Testis (tissue), 3 donors: ENCODE measurements around the gene CCR3. TPM values are rescaled to one million over a fixed set of nuclear protein-coding genes. Genes with fewer than 3 reads are reported as not detected.

Source experiments
- DNase-seq: peaks from one replicate; pipeline ENCODE4 v3.0.0-alpha.2; 2019
- H3K27ac ChIP-seq, 2 donors: fragments of 200-600 bp; sonication (generic); one replicate each; pipeline ENCODE4 v1.5.1; 2019
- H3K27me3 ChIP-seq: fragments of 200-600 bp; sonication (generic); one replicate; pipeline ENCODE4 v1.5.1; 2019
- H3K36me3 ChIP-seq: fragments of 200-600 bp; sonication (generic); one replicate; pipeline ENCODE4 v1.5.1; 2017; ENCODE audit warnings: low read depth; ENCODE audit errors: missing control alignments
- H3K4me1 ChIP-seq: fragments of 200-600 bp; sonication (generic); one replicate; pipeline ENCODE4 v1.5.1; 2019
- H3K4me3 ChIP-seq, 2 donors: fragments of 200-600 bp; sonication (generic); one replicate each; pipeline ENCODE4 v1.5.1; 2017 to 2019
- H3K9me3 ChIP-seq: fragments of 200-600 bp; sonication (generic); one replicate; pipeline ENCODE4 v1.5.1; 2017
- CTCF ChIP-seq, 3 experiments: fragments of 450-650 bp in 2 of 3; fragments of 200-600 bp in 1 of 3; sonication (generic) in 1 of 3; IDR thresholded peaks; one replicate each; pipeline ENCODE4 v1.5.1; 2016 to 2019; ENCODE audit warnings: antibody characterized with exemption in 3 of 3, mild to moderate bottlenecking in 2 of 3, moderate library complexity in 1 of 3
- POLR2A ChIP-seq: fragments of 450-650 bp; IDR thresholded peaks from one replicate; pipeline ENCODE4 v1.6.1; 2017; ENCODE audit warnings: antibody characterized with exemption, mild to moderate bottlenecking, moderate library complexity
- WGBS, 2 donors: methylation state at CpG; one replicate each; pipeline ENCODE4 v1.1.5; 2018; 5-methylcytosine and 5-hydroxymethylcytosine counted together
- intact Hi-C: fragments of 100-400 bp; cut with DNase I; formaldehyde crosslinking; loops from one replicate; pipeline ENCODE4 v1.15.1; 2023; ENCODE audit warnings: low total_unique reads
- polyA plus RNA-seq: library from polyadenylated mRNA; stranded (reverse); fragments of 350-450 nt; fragmentation: Illumina TruSeq; extraction: RNeasy Lipid Tissue Mini Kit (QIAGEN cat#74804); gene quantifications from one replicate; pipeline ENCODE4 v1.2.3, GENCODE V29; 2014; ENCODE audit warnings: low read depth, low replicate concordance; ENCODE audit not compliant: insufficient read depth
- total RNA-seq, 2 donors: library from RNA; depleted of rRNA; stranded (reverse); fragments of >200 nt; gene quantifications; one replicate each; pipeline ENCODE4 v1.2.3, GENCODE V29; 2016

The CCR3 gene
- total and polyA plus RNA-seq, 3 donors from 2014 or later: not detected

GRCh38 chr3:46286947-46287565 lies 44.8 kb downstream of the CCR3 start:
- no peaks in the 10 kb centered on the region for H3K4me1 ChIP-seq
- no peak overlapping the region for H3K27ac ChIP-seq
- 78 to 85% methylated on average over 5 of the region's 5 CpGs for WGBS, 2 donors
- no peak overlapping the region for H3K4me3 ChIP-seq
- H3K27me3 ChIP-seq: no peaks in the 10 kb centered on the region
- no peak for DNase-seq
- H3K9me3 ChIP-seq: no peaks in the 10 kb centered on the region
- no peak for TF ChIP-seq POLR2A
- TF ChIP-seq CTCF (IDR thresholded peaks at IDR 0.05): no peak
- H3K36me3 ChIP-seq: no peaks in the 10 kb centered on the region
- intact Hi-C loops: no loop called here

GRCh38 chr3:46289551-46289950 lies 47.3 kb downstream of the CCR3 start:
- Histone ChIP-seq H3K27ac (no peak overlapping the region), H3K4me1 (no peaks in the 10 kb centered on the region), H3K36me3 (no peaks in the 10 kb centered on the region), H3K27me3 (no peaks in the 10 kb centered on the region), H3K9me3 (no peaks in the 10 kb centered on the region), H3K4me3 (no peak overlapping the region)
- no peak for TF ChIP-seq CTCF (IDR thresholded peaks at IDR 0.05)
- no peak for TF ChIP-seq POLR2A
- WGBS, 2 donors: 94% methylated on average over 1 of the region's 1 CpG
- DNase-seq: no peak
- intact Hi-C loops: no loop called here

- H3K4me3 ChIP-seq: no peak overlapping the region
- intact Hi-C loops: no loop called here
- TF ChIP-seq CTCF (IDR thresholded peaks at IDR 0.05): no peak
- TF ChIP-seq POLR2A: no peak
- H3K4me1 ChIP-seq: no peaks in the 10 kb centered on the region
- no peaks in the 10 kb centered on the region for H3K36me3 ChIP-seq
- no peak for DNase-seq
- no peaks in the 10 kb centered on the region for H3K9me3 ChIP-seq
- 74 to 77% methylated on average over 2 of the region's 2 CpGs for WGBS, 2 donors
- H3K27ac ChIP-seq: no peak overlapping the region
- H3K27me3 ChIP-seq: no peaks in the 10 kb centered on the region
These were observed 47.7 kb downstream of the CCR3 start for GRCh38 chr3:46289966-46290365.

GRCh38 chr3:46291046-46291445 lies 48.8 kb downstream of the CCR3 start:
- intact Hi-C loops: no loop called here
- H3K27me3 ChIP-seq: no peaks in the 10 kb centered on the region
- H3K4me1 ChIP-seq: no peaks in the 10 kb centered on the region
- TF ChIP-seq CTCF (IDR thresholded peaks at IDR 0.05) (no peak), POLR2A (no peak)
- H3K4me3 ChIP-seq: no peak overlapping the region
- WGBS, 2 donors: 76 to 85% methylated on average over 2 of the region's 2 CpGs
- no peak overlapping the region for H3K27ac ChIP-seq
- no peaks in the 10 kb centered on the region for H3K36me3 ChIP-seq
- no peaks in the 10 kb centered on the region for H3K9me3 ChIP-seq
- DNase-seq: no peak

- Histone ChIP-seq H3K27me3 (no peaks in the 10 kb centered on the region), H3K27ac (no peak overlapping the region), H3K9me3 (no peaks in the 10 kb centered on the region), H3K4me3 (no peak overlapping the region), H3K4me1 (peaks cover 4% of the 10 kb centered on the region), H3K36me3 (no peaks in the 10 kb centered on the region)
- TF ChIP-seq CTCF (IDR thresholded peaks at IDR 0.05): no peak
- TF ChIP-seq POLR2A: no peak
- 88 to 90% methylated on average over 2 of the region's 2 CpGs for WGBS, 2 donors
- intact Hi-C loops: no loop called here
- no peak for DNase-seq
These were observed 50.9 kb downstream of the CCR3 start for GRCh38 chr3:46293035-46293724.
